Mesendoderm (in vitro differentiated cells): ENCODE data around the gene EYA2.
A peak's percentile ranks its signal among the peaks of the same experiment; 100 is the strongest.

Source experiments
- DNase-seq: peaks from one replicate; pipeline ENCODE4 v3.0.0; 2013
- H2AK5ac ChIP-seq: 2 replicates; pipeline ENCODE4 v1.6.1; 2013; ENCODE audit warnings: low read length, inconsistent platforms
- H2BK120ac ChIP-seq: 2 replicates; pipeline ENCODE4 v1.6.1; 2013; ENCODE audit warnings: low read depth, mild to moderate bottlenecking, low read length, moderate library complexity, mixed read lengths
- H2BK15ac ChIP-seq: replicated peaks from 2 replicates; pipeline ENCODE4 v1.6.1; 2013; ENCODE audit warnings: low read depth, mild to moderate bottlenecking, moderate library complexity
- H2BK5ac ChIP-seq: 2 replicates; pipeline ENCODE4 v1.6.1; 2013; ENCODE audit warnings: low read length, inconsistent platforms
- H3K18ac ChIP-seq: 2 replicates; pipeline ENCODE4 v1.6.1; 2013; ENCODE audit warnings: mild to moderate bottlenecking, low read length, mixed read lengths
- H3K23ac ChIP-seq: one replicate; pipeline ENCODE4 v1.6.1; 2013; ENCODE audit warnings: low read length
- H3K27ac ChIP-seq: 2 replicates; pipeline ENCODE4 v1.5.1; 2013; ENCODE audit warnings: low read depth, mild to moderate bottlenecking, inconsistent platforms, low read length, moderate library complexity
- H3K27me3 ChIP-seq: 2 replicates; pipeline ENCODE4 v1.6.1; 2013; ENCODE audit warnings: low read length, control low read depth, mild to moderate bottlenecking, inconsistent platforms; ENCODE audit not compliant: insufficient read depth, poor library complexity
- H3K36me3 ChIP-seq: 2 replicates; pipeline ENCODE4 v1.6.1; 2013; ENCODE audit warnings: low read length, inconsistent platforms; ENCODE audit not compliant: control insufficient read depth, insufficient read depth
- H3K4ac ChIP-seq: one replicate; pipeline ENCODE4 v1.6.1; 2013; ENCODE audit warnings: low read depth, mild to moderate bottlenecking, low read length, moderate library complexity
- H3K4me1 ChIP-seq: 2 replicates; pipeline ENCODE4 v1.6.1; 2013; ENCODE audit warnings: low read depth, low read length, inconsistent platforms; ENCODE audit not compliant: control insufficient read depth
- H3K4me2 ChIP-seq: 2 replicates; pipeline ENCODE4 v1.6.1; 2013; ENCODE audit warnings: low read length
- H3K4me3 ChIP-seq: 2 replicates; pipeline ENCODE4 v1.5.1; 2013; ENCODE audit warnings: mild to moderate bottlenecking, low read length
- H3K56ac ChIP-seq: one replicate; pipeline ENCODE4 v1.6.1; 2013; ENCODE audit warnings: low read length
- H3K79me1 ChIP-seq: 2 replicates; pipeline ENCODE4 v1.6.1; 2013; ENCODE audit warnings: low read length, inconsistent platforms
- H3K79me2 ChIP-seq: 2 replicates; pipeline ENCODE4 v1.6.1; 2013; ENCODE audit warnings: mild to moderate bottlenecking, low read length; ENCODE audit not compliant: control insufficient read depth, insufficient read depth
- H3K9ac ChIP-seq: 2 replicates; pipeline ENCODE4 v1.6.1; 2013; ENCODE audit warnings: low read length, inconsistent platforms
- H4K5ac ChIP-seq: one replicate; pipeline ENCODE4 v1.6.1; 2013; ENCODE audit warnings: low read length
- H4K8ac ChIP-seq: one replicate; pipeline ENCODE4 v1.6.1; 2013; ENCODE audit warnings: low read depth, mild to moderate bottlenecking, control low read depth, low read length, moderate library complexity
- WGBS: extraction: QIAGEN DNeasy Blood & Tissue Kit; methylation state at CpG from one replicate; pipeline ENCODE4 v1.1.7; 2013; ENCODE audit warnings: low lambda C conversion rate, missing lambda C conversion rate; ENCODE audit not compliant: insufficient coverage; ENCODE audit errors: extremely low coverage; 5-methylcytosine and 5-hydroxymethylcytosine counted together

The EYA2 gene

GRCh38 chr20:46964618-46965455 is 70.2 kb downstream of the EYA2 start:
- no peak overlapping the region for H2BK5ac ChIP-seq
- no peak for DNase-seq
- no peak overlapping the region for H3K23ac ChIP-seq
- no peak overlapping the region for H2BK120ac ChIP-seq
- H3K9ac ChIP-seq, result no peak overlapping the region
- H4K8ac ChIP-seq, result no peak overlapping the region
- no peaks in the 10 kb centered on the region for H3K79me2 ChIP-seq
- no peak overlapping the region for H4K5ac ChIP-seq
- H3K56ac ChIP-seq, result no peak overlapping the region
- WGBS, result no CpG with 5 or more reads among the region's 17 CpGs
- H2AK5ac ChIP-seq, result no peak overlapping the region
- no peak overlapping the region for H2BK15ac ChIP-seq
- no peaks in the 10 kb centered on the region for H3K79me1 ChIP-seq
- no peaks in the 10 kb centered on the region for H3K4me1 ChIP-seq
- H3K4ac ChIP-seq, result no peak overlapping the region
- no peak overlapping the region for H3K27ac ChIP-seq
- no peak overlapping the region for H3K4me2 ChIP-seq
- no peaks in the 10 kb centered on the region for H3K36me3 ChIP-seq
- no peak overlapping the region for H3K18ac ChIP-seq
- no peak overlapping the region for H3K4me3 ChIP-seq
- no peaks in the 10 kb centered on the region for H3K27me3 ChIP-seq

DNA sequence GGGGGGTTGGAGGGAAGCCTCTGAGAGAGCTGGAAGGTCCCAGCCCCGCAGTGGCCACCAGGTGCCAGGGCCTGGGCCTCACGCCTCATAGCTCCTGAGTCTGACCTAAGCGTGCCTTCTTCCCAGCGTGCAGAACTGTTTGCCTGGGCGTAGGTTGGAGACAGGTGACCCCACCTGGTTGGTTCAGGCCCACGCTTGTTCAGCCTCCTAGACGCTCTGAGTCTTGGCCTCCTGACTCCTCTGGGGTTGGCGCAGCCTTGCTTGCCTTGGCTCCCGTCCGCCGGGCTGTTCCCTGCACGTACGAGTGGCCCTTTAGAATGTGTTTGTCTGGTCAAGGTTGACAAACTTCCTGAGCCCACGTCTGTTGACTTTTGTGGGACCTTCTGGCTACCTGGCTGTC is 70.8 kb downstream of the EYA2 start:
- Histone ChIP-seq H3K79me1 (no peaks in the 10 kb centered on the region), H3K4me1 (no peaks in the 10 kb centered on the region), H4K8ac (no peak overlapping the region), H4K5ac (no peak overlapping the region), H2BK15ac (no peak overlapping the region), H3K36me3 (no peaks in the 10 kb centered on the region), H2BK120ac (no peak overlapping the region), H3K4me3 (no peak overlapping the region), H2AK5ac (no peak overlapping the region), H3K56ac (no peak overlapping the region), H2BK5ac (no peak overlapping the region), H3K27me3 (no peaks in the 10 kb centered on the region), H3K4ac (no peak overlapping the region), H3K23ac (no peak overlapping the region), H3K18ac (no peak overlapping the region), H3K4me2 (no peak overlapping the region), H3K9ac (no peak overlapping the region), H3K79me2 (no peaks in the 10 kb centered on the region), H3K27ac (no peak overlapping the region)
- WGBS, result no CpG with 5 or more reads among the region's 14 CpGs
- DNase-seq, result no peak

DNA sequence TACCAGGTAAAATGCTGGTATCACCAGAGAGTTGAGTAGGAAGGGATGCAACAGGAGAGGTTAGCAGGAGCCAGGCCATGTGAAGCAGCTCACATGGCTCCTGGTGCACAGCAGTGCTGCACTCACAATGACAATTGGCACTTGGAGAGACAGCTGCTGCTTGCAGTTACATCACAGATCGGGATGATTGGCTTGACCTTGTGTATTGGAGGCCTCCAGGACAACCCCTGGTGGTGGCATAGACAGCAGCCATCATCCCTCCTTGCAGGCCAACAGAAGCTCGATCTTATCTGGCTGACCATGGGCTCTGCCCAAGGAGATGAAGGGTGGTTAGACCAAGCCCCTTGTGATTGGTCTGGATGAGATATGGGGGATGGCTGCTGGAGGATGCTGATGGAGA is 73.0 kb downstream of the EYA2 start:
- Histone ChIP-seq H4K5ac (no peak overlapping the region), H3K56ac (no peak overlapping the region), H3K9ac (no peak overlapping the region), H4K8ac (no peak overlapping the region), H2AK5ac (no peak overlapping the region), H2BK15ac (no peak overlapping the region), H3K79me2 (no peaks in the 10 kb centered on the region), H3K79me1 (no peaks in the 10 kb centered on the region), H3K18ac (no peak overlapping the region), H2BK5ac (no peak overlapping the region), H3K4me3 (no peak overlapping the region), H3K4me2 (no peak overlapping the region), H3K27ac (no peak overlapping the region), H3K27me3 (no peaks in the 10 kb centered on the region), H2BK120ac (no peak overlapping the region), H3K36me3 (no peaks in the 10 kb centered on the region), H3K4me1 (no peaks in the 10 kb centered on the region), H3K23ac (no peak overlapping the region), H3K4ac (no peak overlapping the region)
- WGBS, result no CpG with 5 or more reads among the region's 2 CpGs
- peak; percentile 74 for DNase-seq

DNA sequence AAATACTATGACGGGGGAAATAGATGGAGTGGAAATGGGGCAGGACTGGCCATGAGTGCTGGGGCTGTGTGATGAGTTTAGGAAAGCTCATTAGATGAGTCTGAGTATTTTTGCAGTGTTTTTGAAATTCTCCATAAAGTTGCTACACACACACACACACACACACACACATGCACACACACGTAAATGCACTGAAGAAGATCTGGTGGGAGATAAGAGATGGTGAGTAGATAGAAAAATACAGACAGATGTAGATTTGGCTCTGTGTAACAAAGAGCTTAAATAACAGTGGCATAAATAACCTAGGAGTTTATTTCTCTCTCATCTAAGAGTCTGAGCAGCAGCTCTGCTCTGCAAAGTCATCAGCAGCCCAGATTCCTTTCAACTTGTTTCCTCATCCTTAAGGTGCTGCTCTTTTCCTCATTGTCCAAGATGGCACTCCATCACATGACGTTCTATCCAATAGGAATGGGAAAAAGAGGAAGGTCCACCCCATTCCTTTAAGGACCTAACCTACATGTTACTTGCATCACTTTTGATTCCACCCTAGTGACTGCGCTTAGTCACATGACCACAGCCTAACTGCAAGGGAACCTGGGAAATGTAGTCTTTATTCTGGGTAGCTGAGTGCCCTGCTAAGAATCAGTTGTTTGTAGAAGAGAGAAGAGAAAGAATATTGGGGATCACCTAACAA is 76.4 kb downstream of the EYA2 start:
- H3K4me3 ChIP-seq, result no peak overlapping the region
- DNase-seq, result peak; percentile 99

GRCh38 chr20:46973766-46974165 is 79.1 kb downstream of the EYA2 start:
- no peaks in the 10 kb centered on the region for H3K27me3 ChIP-seq
- no peak overlapping the region for H2BK5ac ChIP-seq
- no peaks in the 10 kb centered on the region for H3K79me1 ChIP-seq
- H3K4me3 ChIP-seq, result no peak overlapping the region
- no peaks in the 10 kb centered on the region for H3K4me1 ChIP-seq
- no peak for DNase-seq
- H3K4ac ChIP-seq, result no peak overlapping the region
- H3K36me3 ChIP-seq, result no peaks in the 10 kb centered on the region
- no peak overlapping the region for H2BK120ac ChIP-seq
- H2BK15ac ChIP-seq, result no peak overlapping the region
- no peak overlapping the region for H3K27ac ChIP-seq
- no peak overlapping the region for H3K23ac ChIP-seq
- no peak overlapping the region for H4K8ac ChIP-seq
- no peak overlapping the region for H3K9ac ChIP-seq
- H3K79me2 ChIP-seq, result no peaks in the 10 kb centered on the region
- H3K18ac ChIP-seq, result no peak overlapping the region
- H2AK5ac ChIP-seq, result no peak overlapping the region
- H3K4me2 ChIP-seq, result no peak overlapping the region
- no peak overlapping the region for H4K5ac ChIP-seq
- no peak overlapping the region for H3K56ac ChIP-seq
- no CpG with 5 or more reads among the region's 6 CpGs for WGBS

More for the DNA sequence above, 76.4 kb downstream of the EYA2 start:
- Histone ChIP-seq H3K79me1 (no peaks in the 10 kb centered on the region), H3K4ac (no peak overlapping the region), H3K36me3 (no peaks in the 10 kb centered on the region), H3K56ac (no peak overlapping the region), H3K79me2 (no peaks in the 10 kb centered on the region), H4K5ac (no peak overlapping the region), H3K9ac (no peak overlapping the region), H2BK15ac (no peak overlapping the region), H4K8ac (no peak overlapping the region), H3K4me2 (no peak overlapping the region), H2BK5ac (no peak overlapping the region), H3K18ac (peak overlapping the region; percentile 40), H3K23ac (no peak overlapping the region), H2AK5ac (no peak overlapping the region), H3K4me1 (no peaks in the 10 kb centered on the region), H2BK120ac (no peak overlapping the region), H3K27me3 (no peaks in the 10 kb centered on the region), H3K27ac (no peak overlapping the region)
- WGBS, result no CpG with 5 or more reads among the region's 4 CpGs
